ENCODE measurements around the gene KATNIP.

The KATNIP gene

DNA sequence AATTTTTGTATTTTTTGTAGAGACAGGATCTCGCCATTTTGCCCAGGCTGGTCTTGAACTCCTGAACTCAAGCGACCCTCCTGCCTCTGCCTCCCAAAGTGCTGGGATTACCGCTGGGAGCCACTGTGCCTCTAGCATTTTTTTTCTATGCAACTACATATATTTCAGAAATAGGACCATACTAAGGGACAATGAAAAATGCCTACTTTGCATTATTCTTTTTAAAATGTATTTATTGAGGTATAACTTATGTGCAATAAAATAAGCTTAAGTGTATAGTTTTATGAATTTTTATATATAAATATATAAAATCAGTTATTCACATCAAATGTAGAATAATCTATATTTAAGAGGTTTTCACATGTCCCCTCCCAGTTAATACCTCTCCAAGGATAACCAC, 38.1 kb downstream of the KATNIP start:
- no peak for TF ChIP-seq CTCF (conservative IDR thresholded peaks at IDR 0.05; ENCODE audit: low read depth, low read length)
- H3K4me3 ChIP-seq (ENCODE audit: low read length): no peak overlapping the region
- DNase-seq (ENCODE audit: low read depth): no peak

DNA sequence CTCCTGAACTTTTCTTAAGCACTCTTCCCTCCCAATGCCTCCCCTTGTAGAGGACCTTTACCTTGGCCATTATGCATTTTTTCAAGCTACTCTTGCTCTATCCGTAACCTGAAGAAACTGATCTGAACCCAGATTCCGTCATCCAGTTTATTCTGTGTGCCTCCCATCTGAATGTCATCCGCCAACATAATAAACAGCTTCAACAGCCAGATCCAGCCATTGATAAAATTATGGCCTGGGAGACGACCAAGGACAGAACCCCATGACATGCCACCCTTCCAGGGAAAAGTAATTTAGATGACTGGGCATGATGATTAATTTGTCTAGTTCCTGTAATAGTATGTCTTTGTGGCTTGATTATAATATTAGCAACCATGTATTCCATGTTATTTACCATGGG, 41.9 kb downstream of the KATNIP start:
- H3K4me3 ChIP-seq (ENCODE audit: low read length): no peak overlapping the region
- TF ChIP-seq CTCF (conservative IDR thresholded peaks at IDR 0.05; ENCODE audit: low read depth, low read length): no peak
- DNase-seq (ENCODE audit: low read depth): no peak

DNA sequence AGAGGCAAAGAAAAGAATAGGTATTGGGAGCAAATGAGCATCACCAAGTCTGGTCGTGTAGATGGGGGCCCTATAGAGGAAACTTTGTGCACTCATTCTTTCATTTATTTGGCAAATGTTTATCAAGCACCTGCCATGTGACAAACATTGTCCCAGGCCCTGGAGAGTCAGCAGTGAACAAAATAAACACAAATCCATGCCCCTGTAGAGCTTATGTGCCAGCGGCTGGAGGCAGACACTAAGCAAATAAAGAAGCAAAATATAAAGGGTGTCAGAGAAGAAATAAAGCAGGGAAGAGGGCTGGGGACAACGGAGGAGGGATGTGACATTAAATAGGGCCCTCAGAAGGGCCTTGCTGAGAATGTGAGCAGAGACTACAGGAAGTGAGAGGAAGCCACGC, 45.5 kb downstream of the KATNIP start:
- no peak overlapping the region for H3K4me3 ChIP-seq (ENCODE audit: low read length)
- TF ChIP-seq CTCF (conservative IDR thresholded peaks at IDR 0.05; ENCODE audit: low read depth, low read length): no peak
- DNase-seq (ENCODE audit: low read depth): no peak

DNA sequence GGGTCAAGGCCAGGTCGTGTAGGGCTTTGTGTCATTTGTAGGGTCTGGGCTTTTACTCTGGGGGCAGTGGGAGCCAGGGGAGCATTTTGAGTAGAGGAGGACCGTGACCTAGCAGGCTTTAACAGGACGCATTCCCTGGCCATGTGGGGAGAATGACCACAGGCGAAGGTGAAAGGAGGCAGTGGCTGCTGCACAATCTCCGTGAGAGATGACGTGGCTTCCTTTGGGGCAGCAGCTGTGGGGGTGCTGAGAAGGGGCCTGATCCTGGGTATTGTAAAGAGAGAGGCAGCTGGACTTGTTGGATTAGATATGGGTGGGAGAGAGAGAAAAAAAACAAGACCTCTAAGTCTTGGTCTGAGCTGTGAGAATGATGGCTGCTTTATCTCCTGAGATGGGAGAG, 46.0 kb downstream of the KATNIP start:
- no peak overlapping the region for H3K4me3 ChIP-seq (ENCODE audit: low read length)
- no peak for TF ChIP-seq CTCF (conservative IDR thresholded peaks at IDR 0.05; ENCODE audit: low read depth, low read length)
- no peak for DNase-seq (ENCODE audit: low read depth)

DNA sequence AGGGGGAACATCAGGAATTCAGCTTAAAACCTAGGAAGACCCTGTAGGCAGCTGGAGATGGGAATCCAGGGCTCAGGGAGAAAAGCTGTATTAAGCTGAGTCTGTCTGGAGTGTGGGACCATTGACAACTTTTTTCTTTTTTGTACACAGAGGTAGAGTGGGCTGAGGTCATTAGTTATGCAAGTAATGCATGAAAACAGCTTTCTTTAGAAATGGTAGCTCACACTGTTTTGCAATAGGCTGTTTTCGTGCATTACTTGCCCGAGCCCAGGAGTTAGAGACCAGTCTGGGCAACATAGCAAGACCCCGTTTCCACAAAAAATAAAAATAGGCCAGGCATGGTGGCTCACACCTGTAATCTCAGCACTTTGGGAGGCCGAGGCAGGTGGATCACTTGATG, 46.5 kb downstream of the KATNIP start:
- DNase-seq (ENCODE audit: low read depth): no peak
- no peak for TF ChIP-seq CTCF (conservative IDR thresholded peaks at IDR 0.05; ENCODE audit: low read depth, low read length)
- no peak overlapping the region for H3K4me3 ChIP-seq (ENCODE audit: low read length)

DNA sequence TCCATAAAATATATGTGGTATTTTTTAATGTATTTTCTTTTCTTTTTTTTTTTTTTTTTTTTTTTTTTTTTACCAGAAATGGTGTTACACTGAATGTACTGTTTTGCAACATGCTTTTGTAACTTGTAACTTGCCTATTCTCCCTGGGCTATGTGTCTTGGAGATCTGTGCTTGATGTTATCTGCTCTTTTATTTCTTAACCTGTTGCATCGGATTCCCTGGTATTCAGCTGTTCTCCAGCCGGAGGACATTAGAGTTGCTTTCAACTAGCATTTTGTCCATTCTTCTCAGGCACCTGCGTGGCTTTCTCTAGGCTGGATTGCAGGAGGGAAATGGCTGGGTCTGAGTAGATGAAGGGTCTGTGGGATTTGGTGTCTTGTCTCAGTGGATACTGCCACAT, 47.4 kb downstream of the KATNIP start:
- DNase-seq (ENCODE audit: low read depth): no peak
- H3K4me3 ChIP-seq (ENCODE audit: low read length): no peak overlapping the region
- TF ChIP-seq CTCF (conservative IDR thresholded peaks at IDR 0.05; ENCODE audit: low read depth, low read length): no peak

DNA sequence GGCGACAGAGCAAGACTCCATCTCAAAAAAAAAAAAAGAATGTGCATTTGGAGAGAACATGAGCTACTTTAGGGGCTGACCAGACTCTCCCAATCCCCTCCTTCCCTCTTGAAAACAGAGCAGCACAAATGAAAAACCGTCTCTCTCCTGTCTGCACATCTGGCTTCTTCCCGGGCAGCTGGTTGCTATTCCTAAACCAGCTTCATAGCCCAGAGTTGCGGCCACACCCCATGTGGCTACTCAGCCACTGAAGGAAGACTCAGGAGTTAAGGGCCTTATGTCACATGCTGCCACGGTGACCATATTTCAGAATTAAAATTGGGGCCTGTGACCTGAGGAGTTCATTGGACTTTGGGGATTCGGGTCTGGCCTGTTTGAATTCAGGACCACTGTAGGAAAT, 48.3 kb downstream of the KATNIP start:
- H3K4me3 ChIP-seq (ENCODE audit: low read length): no peak overlapping the region
- no peak for TF ChIP-seq CTCF (conservative IDR thresholded peaks at IDR 0.05; ENCODE audit: low read depth, low read length)
- no peak for DNase-seq (ENCODE audit: low read depth)
